ENCODE data around the gene BICRAL.
"Not testable (repeated sequence)": the region's sequence is repeated elsewhere in the genome, so short reads cannot be mapped to it uniquely, and the experiment has no call there.

Gene BICRAL, protein sequence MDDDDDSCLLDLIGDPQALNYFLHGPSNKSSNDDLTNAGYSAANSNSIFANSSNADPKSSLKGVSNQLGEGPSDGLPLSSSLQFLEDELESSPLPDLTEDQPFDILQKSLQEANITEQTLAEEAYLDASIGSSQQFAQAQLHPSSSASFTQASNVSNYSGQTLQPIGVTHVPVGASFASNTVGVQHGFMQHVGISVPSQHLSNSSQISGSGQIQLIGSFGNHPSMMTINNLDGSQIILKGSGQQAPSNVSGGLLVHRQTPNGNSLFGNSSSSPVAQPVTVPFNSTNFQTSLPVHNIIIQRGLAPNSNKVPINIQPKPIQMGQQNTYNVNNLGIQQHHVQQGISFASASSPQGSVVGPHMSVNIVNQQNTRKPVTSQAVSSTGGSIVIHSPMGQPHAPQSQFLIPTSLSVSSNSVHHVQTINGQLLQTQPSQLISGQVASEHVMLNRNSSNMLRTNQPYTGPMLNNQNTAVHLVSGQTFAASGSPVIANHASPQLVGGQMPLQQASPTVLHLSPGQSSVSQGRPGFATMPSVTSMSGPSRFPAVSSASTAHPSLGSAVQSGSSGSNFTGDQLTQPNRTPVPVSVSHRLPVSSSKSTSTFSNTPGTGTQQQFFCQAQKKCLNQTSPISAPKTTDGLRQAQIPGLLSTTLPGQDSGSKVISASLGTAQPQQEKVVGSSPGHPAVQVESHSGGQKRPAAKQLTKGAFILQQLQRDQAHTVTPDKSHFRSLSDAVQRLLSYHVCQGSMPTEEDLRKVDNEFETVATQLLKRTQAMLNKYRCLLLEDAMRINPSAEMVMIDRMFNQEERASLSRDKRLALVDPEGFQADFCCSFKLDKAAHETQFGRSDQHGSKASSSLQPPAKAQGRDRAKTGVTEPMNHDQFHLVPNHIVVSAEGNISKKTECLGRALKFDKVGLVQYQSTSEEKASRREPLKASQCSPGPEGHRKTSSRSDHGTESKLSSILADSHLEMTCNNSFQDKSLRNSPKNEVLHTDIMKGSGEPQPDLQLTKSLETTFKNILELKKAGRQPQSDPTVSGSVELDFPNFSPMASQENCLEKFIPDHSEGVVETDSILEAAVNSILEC

DNA sequence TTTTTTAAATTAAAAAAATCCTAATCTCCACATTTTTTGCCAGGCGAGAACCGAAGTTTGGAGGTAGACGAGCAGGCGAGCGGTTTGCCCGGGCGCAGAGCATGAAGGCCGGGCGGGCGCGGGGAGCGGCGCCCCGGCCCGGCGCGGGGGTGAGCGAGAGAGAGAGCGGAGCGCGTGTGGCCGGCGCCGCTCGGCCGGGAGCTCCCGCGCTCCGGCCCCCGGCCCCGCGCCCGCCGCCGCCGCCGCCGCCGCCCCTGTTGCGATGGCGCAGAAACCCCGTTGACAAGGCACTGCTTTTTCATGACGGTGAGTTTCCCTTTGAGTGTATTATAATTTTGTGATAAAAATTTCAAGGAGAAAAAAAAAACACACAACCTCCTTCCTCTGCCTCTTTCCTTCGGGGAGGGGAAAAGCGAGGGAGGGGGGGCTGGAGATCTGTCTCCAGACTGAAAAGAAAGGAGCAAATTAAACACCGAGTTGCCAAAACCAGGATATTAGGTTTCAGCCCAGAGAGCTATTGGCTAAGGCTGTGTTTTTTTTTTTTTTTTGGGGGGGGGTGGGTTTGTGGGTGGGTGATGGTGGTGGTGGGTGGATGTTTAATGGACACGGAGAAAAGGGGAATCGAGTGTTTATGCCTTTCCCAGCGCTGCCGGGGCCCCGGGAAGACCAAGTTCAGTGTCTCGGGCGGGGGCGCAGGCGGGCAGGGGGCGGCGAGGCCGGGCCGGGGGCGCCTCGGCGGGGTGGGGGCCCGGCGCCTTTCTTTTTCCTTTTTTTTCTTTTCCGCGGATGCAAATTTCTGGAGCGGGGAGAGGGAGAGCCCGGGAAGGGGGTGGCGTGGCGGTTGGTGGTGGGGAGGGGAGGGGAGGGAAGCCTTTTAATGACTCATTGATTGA, at the start of gene BICRAL:
TSS of gene BICRAL (plus strand) at position 257 of the 893 bp plus-strand sequence. CDS start 39,971 bp downstream, outside the sequence.
- TF ChIP-seq, protein P1, sequence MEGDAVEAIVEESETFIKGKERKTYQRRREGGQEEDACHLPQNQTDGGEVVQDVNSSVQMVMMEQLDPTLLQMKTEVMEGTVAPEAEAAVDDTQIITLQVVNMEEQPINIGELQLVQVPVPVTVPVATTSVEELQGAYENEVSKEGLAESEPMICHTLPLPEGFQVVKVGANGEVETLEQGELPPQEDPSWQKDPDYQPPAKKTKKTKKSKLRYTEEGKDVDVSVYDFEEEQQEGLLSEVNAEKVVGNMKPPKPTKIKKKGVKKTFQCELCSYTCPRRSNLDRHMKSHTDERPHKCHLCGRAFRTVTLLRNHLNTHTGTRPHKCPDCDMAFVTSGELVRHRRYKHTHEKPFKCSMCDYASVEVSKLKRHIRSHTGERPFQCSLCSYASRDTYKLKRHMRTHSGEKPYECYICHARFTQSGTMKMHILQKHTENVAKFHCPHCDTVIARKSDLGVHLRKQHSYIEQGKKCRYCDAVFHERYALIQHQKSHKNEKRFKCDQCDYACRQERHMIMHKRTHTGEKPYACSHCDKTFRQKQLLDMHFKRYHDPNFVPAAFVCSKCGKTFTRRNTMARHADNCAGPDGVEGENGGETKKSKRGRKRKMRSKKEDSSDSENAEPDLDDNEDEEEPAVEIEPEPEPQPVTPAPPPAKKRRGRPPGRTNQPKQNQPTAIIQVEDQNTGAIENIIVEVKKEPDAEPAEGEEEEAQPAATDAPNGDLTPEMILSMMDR (IDR thresholded peaks at IDR 0.05; ENCODE audit: control insufficient read depth, extremely low read depth, insufficient read depth), result no peak
- no peak for DNase-seq (ENCODE audit: low read depth)

DNA sequence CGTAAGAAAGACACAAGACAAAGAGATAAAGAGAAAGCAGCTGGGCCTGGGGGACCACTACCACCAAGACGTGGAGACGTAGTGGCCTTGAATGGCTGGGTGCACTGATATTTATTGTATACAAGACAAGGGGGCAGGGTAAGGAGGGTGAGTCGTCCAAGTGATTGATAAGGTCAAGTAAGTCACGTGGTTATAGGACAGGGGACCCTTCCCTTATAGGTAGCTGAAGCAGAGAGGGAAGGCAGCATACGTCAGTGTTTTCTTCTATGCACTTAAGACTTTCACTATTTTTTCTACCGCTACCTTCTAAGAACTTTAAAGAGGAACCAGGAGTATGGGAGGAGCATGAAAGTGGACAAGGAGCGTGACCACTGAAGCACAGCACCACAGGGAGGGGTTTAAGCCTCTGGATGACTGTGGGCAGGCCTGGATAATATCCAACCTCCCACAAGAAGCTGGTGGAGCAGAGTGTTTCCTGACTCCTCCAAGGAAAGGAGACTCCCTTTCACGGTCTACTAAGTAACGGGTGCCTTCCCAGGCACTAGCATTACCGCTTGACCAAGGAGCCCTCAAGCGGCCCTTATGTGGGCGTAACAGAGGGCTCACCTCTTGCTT, 47.9 kb upstream of the BICRAL start:
- H3K4me3 ChIP-seq (ENCODE audit: low read depth, low read length); DNase-seq (ENCODE audit: low read depth): not testable (repeated sequence)

More for the DNA sequence above, at the start of gene BICRAL:
- peak within 1 kb of the TSS; percentile 60 for H3K4me3 ChIP-seq (ENCODE audit: low read depth, low read length)

DNA sequence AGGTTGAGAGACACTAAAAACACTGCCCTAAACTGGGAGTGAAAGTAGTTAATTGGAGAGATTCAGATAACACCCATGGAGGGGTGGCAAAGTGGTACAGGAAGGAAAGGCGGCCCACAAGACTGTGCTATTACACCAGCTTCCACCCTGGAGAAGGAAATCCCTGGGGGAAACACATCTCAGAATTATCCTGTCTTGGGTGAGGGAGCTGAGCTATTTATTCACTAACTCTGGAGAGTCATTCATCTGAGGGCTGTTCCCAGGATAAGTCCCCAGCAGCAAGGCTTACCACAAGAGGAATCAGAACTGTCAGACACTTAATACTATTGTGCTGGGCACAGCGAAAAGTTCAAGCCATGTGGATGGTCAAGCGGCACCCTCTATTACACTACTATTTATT, 45.9 kb upstream of the BICRAL start:
- DNase-seq (ENCODE audit: low read depth), result no peak
- TF ChIP-seq, protein P1 (IDR thresholded peaks at IDR 0.05; ENCODE audit: control insufficient read depth, extremely low read depth, insufficient read depth), result no peak
- H3K4me3 ChIP-seq (ENCODE audit: low read depth, low read length), result no peak overlapping the region

DNA sequence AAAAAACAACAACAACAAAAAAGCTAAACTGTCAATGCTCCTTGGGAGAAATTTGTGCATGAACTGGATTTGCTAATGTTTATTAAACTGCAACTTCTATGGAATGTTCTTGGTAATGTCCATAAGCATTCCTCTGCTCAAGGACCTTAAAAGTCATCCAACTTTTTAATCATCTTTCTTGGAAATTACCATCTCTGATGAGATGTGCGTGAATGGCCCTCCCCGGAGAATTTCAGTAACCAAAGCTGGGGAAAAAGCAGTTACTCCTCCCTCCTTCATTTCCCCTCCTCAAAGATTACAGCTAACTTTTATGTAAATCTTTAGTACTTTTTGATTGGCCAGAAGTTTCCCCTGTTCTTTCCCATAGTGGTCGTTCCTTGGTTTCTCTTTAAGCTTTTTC, 41.1 kb upstream of the BICRAL start:
- no peak overlapping the region for H3K4me3 ChIP-seq (ENCODE audit: low read depth, low read length)
- TF ChIP-seq, protein P1 (IDR thresholded peaks at IDR 0.05; ENCODE audit: control insufficient read depth, extremely low read depth, insufficient read depth), result no peak
- DNase-seq (ENCODE audit: low read depth), result no peak

DNA sequence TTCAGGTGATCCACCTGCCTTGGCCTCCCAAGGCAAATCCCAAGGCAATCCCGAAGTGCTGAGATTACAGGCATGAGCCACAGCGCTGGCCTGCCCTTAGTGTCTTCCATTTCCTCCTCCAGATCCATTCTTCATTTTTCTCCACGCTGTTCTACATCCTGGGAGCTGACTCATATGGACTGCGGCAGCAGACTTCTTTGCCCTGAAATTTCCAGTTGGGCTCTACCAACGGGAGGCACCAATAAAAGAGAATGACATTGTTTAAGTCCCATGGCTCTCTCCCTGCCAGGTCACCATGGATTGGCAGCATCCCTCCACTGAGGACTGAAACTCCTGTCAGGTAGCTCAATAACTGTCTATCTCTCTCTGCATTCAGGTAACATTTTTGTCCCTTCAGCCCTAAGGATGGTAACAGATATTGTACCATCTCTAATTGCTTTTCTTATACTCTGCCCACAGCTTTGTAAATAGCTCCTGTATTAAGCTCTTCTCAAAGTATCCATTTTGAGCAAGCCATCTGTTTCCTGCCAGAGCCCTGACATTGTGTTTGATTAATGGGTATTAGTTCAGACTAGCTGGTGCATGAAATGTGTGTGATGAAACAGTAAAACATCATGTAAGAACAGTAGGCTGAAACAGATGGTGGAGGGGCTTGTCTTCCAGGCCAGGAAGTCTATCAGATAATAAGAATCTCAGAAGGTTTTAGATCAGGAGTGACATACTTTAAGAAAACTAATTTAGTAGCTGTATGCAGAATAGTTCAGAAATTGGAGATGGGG, 39.5 kb upstream of the BICRAL start:
- TF ChIP-seq, protein P1 (IDR thresholded peaks at IDR 0.05; ENCODE audit: control insufficient read depth, extremely low read depth, insufficient read depth), result no peak
- DNase-seq (ENCODE audit: low read depth), result no peak

DNA sequence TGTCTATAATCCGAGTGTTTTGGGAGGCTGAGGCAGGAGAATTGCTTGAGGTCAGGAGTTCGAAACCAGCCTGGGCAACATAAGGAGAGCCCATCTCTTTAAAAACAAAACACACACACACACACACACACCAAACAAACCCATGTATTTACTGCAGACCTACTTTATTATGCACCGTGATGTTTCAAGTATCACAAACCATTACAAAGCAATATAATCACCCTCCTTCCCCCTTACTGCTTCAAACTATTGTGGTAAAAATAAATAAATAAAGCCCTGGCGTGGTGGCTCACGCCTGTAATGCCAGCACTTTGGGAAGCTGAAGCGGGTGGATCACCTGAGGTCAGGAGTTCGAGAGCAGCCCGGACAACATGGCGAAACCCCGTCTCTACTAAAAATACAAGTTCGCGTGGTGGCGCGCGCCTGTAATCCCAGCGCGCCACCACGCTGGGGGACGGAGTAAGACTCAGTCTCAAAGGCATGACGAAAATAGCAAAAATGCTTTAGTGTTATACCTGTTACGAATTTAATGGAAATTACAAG, 37.4 kb upstream of the BICRAL start:
- TF ChIP-seq, protein P1 (IDR thresholded peaks at IDR 0.05; ENCODE audit: control insufficient read depth, extremely low read depth, insufficient read depth), result no peak
- H3K4me3 ChIP-seq (ENCODE audit: low read depth, low read length), result peak overlapping the region; percentile 88
- DNase-seq (ENCODE audit: low read depth), result no peak

More for the DNA sequence above, 39.5 kb upstream of the BICRAL start:
- no peak overlapping the region for H3K4me3 ChIP-seq (ENCODE audit: low read depth, low read length)
